Stimulated activated CD8-positive, alpha-beta memory T cell treated with anti-CD3 and anti-CD28 coated beads, Interleukin-12 subunit alpha, Interleukin-12 subunit beta, amount 100 ng/mL, for 1 hour (primary cell): ENCODE measurements around the gene HELLS.
"Not testable (repeated sequence)": the region's sequence is repeated elsewhere in the genome, so short reads cannot be mapped to it uniquely, and the experiment has no call there.

Source experiments
- DNase-seq: peaks from one replicate; pipeline ENCODE4 v3.0.0-alpha.2; 2020; ENCODE audit warnings: low read depth

HELLS gene

DNA sequence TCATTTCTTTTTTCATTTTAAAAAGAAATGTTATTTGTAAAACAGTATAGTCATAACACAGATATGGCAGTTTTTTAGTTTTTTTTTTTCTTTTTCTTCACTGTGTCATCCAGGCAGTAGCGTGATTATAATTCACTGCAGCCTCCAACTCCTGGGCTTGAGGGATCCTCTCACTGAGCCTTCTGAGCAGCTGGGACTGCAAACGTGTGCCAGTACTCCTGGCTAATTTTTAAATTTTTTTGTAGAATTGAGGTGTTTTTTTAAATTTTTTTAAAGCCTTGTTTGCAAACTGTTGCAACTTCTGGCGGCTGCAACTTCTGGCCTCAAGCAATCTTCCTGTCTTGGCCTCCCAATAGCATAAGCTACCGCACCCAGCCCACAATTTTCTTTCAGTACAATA lies 63.0 kb downstream of the HELLS start:
- DNase-seq, result no peak

DNA sequence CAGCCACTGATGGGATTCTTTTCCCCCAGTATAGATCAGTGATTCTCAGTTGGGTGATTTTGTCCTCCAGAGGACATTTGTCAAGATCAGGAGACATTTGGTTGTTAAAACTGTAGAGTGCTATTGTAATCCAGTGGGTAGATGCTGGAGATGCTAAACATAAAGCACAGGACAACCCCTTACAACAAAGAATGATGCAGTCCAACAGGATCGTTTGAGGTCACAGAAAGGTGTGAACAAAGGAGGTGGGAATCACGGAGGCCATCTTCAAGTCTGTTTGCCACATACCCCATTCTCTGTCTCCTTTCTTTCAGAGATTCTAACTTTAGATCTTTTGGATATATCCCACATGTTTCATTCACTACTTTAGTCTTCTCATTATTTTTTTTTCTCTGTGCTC lies 69.0 kb downstream of the HELLS start:
- no peak for DNase-seq

DNA sequence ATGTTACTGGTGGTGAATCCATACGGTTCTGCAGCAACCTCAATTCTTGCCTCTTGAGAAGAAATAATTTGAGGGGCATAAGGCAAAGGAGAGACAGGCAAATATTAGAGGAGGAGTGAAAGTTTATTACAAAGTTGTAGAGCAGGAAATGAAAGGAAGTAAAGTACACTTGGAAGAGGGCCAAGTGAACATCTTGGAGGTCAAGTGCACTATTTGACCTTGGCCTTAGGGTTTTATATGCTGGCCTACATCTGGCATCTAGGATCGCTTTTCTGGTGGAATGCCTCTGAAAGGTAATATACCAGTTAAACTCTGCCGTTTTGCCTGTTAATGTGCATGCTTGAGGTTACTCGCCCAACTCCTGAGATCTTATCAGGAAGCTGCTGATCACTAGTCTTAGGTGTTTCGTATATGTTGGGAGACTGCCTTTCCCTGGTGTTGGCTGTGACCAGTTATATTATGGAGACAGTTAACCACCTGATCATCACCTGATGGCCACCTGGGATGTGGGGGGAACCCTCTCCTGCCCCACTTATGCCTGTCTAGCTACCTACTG lies 71.9 kb downstream of the HELLS start:
- no peak for DNase-seq

DNA sequence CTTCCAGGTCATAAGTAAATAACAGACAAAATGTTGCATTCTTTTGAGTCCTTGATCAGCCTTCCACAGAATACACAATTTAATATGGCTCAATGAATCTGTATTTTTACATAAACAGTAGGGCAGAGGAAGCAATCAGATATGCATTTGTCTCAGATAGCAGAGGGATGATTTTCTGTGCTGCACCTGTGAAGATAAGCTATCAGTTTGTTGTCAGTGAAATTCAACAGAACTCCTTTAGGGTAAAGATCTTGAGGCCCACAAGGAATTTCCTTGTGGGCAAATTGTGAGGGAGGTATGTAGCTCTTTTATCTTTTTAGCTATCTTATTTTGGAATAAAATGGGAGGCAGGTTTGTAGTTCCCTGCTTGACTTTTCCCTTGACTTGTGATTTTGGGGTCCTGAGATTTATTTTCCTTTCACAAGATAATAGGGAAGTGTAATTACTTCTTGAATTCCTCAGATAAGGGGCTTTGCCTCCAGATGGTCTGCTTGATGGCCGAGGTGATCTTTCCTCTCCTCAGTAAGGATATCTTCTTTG lies 77.1 kb downstream of the HELLS start:
- DNase-seq, result no peak

DNA sequence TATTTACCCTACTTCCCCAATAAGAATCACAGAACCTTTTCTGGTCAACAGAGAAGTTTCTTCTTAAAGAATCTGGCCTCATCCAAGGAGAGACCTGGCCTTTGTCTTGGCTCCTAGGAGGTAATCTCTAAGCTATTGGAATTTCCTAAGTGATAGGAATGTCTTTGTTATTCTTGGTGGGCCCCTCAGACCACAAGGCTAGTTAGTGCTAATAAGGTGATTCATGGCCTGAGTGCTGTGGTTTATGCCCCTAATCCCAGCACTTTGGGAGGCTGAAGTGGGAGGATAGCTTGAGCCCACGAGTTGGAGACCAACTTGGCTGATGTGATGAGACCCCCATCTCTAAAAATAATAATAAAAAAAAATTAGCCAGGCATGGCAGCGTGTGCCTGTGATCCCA lies 78.0 kb downstream of the HELLS start:
- no peak for DNase-seq

DNA sequence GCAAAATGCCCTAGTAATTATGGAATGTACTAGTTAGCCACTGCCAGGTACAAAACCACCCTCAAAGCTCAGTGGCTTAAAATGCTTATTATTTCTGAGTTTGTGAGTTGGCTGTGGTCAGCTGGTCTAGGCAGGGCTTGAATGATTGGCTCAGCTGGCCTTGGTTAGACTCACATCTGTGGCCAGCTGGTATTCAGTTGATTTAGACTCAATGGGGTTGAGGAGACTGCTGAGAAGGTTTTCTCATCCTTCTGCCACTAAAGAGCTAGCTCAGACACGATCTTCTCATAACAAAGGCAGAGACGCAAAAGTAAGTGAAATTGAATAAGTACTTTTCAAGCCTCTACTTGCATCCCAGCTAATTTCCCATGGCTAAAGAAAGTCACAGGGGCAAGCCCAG lies 80.9 kb downstream of the HELLS start:
- DNase-seq, result no peak

DNA sequence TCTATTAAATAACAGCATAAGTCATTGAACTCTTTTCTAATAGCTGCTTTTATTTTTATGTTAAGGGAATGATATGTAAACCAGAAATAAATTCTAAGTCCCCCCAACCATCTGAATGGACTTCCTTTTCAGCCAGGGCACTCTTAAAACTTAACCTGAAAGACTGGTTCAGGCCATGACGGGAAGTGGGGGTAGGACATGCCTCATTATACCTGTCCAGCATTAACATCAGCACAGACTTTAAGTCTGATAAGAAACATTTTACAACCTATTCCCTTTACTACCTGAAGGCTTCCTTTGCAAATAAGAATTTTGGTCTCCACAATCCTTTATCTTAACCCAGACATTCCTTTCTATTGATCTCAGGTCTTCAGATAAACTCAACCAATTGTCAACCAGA lies 81.9 kb downstream of the HELLS start:
- DNase-seq, result no peak

DNA sequence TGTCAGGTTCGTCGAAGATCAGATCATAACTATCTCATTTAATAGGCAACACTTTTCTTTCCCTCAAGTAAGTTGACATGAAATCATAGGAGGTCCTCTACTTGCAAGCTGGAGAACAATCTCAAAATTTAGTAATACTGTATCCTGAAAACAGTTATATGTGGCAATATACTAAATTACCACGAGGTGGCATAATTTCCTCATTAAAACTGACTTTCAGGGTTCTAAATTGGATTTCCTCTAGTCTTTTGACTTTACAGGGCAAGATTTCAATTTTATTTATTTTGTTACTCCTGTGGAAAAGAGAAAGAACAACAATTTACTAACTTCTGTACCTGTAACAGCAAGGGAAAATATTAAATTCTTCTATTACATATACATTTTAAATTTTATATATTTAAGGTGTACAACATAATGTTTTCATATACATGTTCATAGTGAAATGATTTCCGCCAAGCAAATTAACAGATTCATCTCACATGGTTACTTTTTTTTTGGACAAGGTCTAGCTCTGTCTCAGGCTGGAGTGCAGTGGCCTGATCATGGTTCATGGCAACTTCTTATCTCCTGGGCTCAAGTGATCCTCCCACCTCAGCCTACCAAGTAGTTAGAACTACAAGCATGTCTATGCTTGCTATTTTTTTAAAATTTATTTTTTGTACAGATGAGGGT lies 84.6 kb downstream of the HELLS start:
- no peak for DNase-seq

DNA sequence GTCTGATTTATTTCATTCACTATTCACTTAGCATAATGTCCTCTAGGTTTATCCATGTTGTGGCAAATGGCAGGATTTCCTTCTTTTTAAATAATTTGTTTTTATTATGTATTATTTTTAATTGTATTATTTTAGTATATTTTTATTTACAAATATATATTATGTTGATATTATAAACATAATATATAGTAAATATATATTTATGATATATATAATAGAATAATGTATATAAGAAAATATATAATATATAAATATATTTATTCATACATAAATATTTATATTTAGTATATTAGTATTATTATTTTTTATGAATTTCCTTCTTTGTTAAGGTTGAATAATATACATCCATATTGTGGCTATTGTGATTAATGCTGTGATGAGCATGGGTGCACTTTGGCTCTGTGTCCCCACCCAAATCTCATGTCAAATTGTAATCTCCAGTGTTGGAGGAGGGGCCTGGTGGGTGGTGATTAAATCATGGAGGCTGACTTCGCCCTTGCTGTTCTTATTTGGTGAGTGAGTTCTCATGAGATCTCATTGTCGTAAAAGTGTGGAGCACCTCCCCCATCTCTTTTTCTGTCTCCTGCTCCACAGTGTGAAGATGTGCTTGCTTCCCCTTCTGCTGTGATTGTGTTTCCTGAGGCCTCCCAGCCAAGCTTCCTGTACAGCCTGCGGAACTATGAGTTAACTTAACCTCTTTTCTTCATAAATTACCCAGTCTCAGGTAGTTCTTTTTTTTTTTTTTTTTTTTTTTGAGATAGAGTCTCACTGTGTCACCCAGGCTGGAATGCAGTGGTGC lies 85.7 kb downstream of the HELLS start:
- DNase-seq, result no peak

DNA sequence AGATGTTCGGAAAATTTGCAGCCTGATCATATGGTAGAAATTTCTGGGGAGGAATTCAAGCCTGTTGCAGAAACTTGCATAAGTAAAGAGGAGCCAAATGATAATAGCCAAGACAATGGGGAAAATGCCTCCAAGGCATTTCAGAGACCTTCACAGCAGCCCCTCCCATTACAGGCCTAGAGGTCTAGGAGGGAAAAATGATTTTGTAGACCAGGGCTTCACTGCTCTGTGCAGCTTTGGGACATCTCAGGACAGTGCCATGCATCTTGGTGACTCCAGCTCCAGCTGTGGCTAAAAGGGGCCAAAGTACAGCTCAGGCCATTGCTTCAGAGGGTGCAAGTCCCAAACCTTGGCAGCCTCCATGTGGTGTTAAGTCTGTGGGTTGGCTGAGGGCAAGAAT lies 87.4 kb downstream of the HELLS start:
- no peak for DNase-seq

DNA sequence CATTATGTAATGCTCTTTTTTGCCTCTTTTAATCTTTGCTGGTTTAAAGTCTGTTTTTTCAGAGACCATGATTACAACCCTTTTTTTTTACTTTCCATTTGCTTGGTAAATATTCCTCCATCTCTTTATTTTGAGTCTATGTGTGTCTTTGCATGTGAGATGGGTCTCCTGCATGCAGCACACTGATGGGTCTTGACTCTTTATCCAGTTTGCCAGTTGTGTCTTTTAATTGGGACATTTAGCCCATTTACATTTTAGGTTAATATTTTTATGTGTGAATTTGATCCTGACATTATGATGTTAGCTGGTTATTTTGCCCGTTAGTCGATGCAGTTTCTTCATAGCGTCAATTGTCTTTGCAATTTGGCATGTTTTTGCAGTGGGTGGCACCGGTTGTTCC lies 92.5 kb downstream of the HELLS start:
- not testable (repeated sequence) for DNase-seq

DNA sequence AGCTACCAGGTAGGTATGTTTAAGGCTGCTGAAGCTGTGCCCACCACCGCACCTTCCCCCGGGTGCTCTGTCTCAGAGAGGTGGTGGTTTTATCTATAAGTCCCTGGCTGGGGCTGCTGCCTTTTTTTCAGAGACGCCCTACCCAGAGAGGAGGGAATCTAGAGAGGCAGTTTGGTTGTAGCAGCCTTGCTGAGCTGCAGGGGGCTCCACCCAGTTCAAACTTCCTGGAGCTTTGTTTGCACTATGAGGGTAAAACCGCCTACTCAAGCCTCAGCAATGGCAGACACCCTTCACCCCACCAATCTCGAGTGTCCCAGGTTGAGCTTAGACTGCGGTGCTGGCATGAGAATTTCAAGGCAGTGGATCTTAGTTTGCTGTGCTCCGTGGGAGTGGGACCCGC lies 94.3 kb downstream of the HELLS start:
- no peak for DNase-seq

DNA sequence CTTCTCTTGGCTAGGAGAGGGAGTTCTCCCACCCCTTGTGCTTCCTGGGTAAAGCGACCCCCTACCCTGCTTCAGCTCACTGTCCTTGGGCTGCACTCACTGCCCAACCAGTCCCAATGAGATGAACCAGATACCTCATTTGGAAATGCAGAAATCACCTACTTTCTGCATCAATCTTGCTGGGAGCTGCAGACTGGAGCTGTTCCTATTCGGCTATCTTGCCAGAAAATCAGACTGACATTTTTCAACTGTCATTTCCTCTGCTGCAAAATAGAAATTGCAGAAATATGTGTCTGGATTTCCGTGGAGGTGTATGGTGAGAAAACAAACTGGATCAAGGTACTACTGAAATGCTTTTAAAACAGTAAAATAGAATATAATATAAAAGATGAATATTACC lies 95.0 kb downstream of the HELLS start:
- DNase-seq, result no peak

DNA sequence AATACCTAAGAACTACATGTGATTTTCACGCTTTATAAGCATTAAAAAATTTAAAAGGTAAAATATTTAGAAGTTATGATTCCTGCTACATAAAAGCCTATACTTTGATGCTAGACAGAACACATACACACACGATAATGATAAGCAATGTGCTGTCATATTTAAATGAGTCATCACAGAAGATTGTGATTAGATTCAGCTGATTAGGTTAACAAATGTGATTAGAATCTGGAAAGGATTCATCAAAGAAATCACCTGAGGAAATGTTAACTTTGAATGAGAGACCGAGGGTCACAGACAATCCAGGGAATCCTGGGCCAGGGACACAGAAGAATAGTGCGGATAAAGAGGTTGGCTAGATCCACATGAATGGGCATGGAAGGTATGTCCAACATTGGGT lies 95.9 kb downstream of the HELLS start:
- DNase-seq, result no peak

DNA sequence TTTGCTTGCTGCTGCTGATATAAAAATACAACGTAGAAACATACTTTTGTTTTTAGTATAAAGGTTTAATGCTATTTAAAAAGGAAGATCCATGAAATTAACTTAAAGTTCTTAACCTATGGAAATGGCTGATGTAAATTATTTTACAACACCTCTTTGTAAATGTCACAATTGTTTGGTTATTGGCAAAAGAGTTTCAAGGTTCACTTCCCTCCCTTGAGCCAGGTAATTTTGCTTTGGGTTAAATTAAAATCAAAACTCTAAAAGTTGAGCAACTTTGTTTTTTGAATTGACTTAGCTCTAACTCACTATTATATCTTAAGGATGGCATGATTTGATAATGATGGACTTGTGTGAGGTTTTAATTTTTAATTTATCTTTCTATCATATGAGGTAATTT lies 98.8 kb downstream of the HELLS start:
- no peak for DNase-seq

DNA sequence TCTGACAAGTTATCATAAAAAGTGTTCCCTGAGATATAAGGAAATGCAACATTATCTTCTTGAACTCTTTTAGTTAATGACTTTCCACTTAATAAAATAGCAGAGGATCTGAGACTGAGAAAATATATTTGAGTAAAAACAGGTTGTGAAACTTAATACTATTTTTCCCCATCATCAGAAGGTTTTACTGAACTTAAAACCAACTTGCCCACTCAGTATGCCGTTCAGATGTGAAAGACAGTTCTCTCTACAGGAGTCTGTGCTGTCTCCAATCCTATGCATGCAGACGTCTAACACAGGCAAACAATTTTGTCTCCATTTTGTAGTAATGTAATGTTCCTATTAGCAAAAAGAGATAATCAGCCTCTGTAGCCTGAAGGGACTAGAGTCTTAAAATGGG lies 99.7 kb downstream of the HELLS start:
- no peak for DNase-seq
